Neural progenitor cell (in vitro differentiated cells): ENCODE measurements around the gene PSMD9. TPM values are rescaled to one million over a fixed set of nuclear protein-coding genes. Genes with fewer than 3 reads are reported as not detected.

ENCODE experiments used
- DNase-seq: peaks from one replicate; pipeline ENCODE4 v3.0.0-alpha.2; 2016; ENCODE audit warnings: low spot score
- H2AFZ ChIP-seq: fragments of 200-600 bp; sonication (generic); replicated peaks from 2 replicates; pipeline ENCODE4 v1.6.1; 2016; ENCODE audit warnings: antibody characterized with exemption
- H3F3A ChIP-seq: fragments of 200-600 bp; sonication (generic); 2 replicates; pipeline ENCODE4 v1.6.1; 2016; ENCODE audit warnings: antibody characterized with exemption, low read depth
- H3K27ac ChIP-seq: fragments of 200-600 bp; sonication (generic); 2 replicates; pipeline ENCODE4 v1.5.1; 2016; ENCODE audit warnings: mild to moderate bottlenecking
- H3K27me3 ChIP-seq: fragments of 200-600 bp; sonication (generic); 2 replicates; pipeline ENCODE4 v1.6.1; 2016; ENCODE audit warnings: mild to moderate bottlenecking, moderate library complexity
- H3K36me3 ChIP-seq: fragments of 200-600 bp; sonication (generic); 2 replicates; pipeline ENCODE4 v1.5.1; 2016
- H3K4me1 ChIP-seq: fragments of 200-600 bp; sonication (generic); 2 replicates; pipeline ENCODE4 v1.6.1; 2016; ENCODE audit warnings: mixed run types
- H3K4me2 ChIP-seq: fragments of 200-600 bp; sonication (generic); 2 replicates; pipeline ENCODE4 v1.6.1; 2016
- H3K4me3 ChIP-seq: fragments of 200-600 bp; sonication (generic); 2 replicates; pipeline ENCODE4 v1.5.1; 2016
- H3K79me2 ChIP-seq: fragments of 200-600 bp; sonication (generic); 2 replicates; pipeline ENCODE4 v1.6.1; 2016; ENCODE audit warnings: low read depth
- H3K9ac ChIP-seq: fragments of 200-600 bp; sonication (generic); 2 replicates; pipeline ENCODE4 v1.6.1; 2016
- H3K9me3 ChIP-seq: fragments of 200-600 bp; sonication (generic); 2 replicates; pipeline ENCODE4 v1.5.1; 2016; ENCODE audit warnings: low read depth
- H4K20me1 ChIP-seq: fragments of 200-600 bp; sonication (generic); 2 replicates; pipeline ENCODE4 v1.6.1; 2016; ENCODE audit warnings: low read depth
- H3K27ac Mint-ChIP-seq: 3 replicates; pipeline ENCODE4 v1.8.0; 2021; ENCODE audit warnings: mixed read lengths
- H3K27me3 Mint-ChIP-seq: 2 replicates; pipeline ENCODE4 v1.8.0; 2022; ENCODE audit warnings: low read depth, mild to moderate bottlenecking, inconsistent platforms, moderate library complexity, mixed read lengths; ENCODE audit not compliant: insufficient read depth
- H3K36me3 Mint-ChIP-seq: 3 replicates; pipeline ENCODE4 v1.8.0; 2021; ENCODE audit warnings: mixed read lengths
- H3K4me1 Mint-ChIP-seq: 3 replicates; pipeline ENCODE4 v1.8.0; 2021; ENCODE audit warnings: mixed read lengths
- H3K4me3 Mint-ChIP-seq: 3 replicates; pipeline ENCODE4 v1.8.0; 2021; ENCODE audit warnings: mild to moderate bottlenecking, moderate library complexity, mixed read lengths
- H3K9me3 Mint-ChIP-seq: 3 replicates; pipeline ENCODE4 v1.8.0; 2020; ENCODE audit warnings: mixed read lengths
- EZH2 ChIP-seq: fragments of 200-600 bp; sonication (generic); IDR thresholded peaks from 2 replicates; pipeline ENCODE4 v1.6.1; 2017; ENCODE audit warnings: antibody characterized with exemption, mild to moderate bottlenecking, moderate library complexity
- EZH2phosphoT487 ChIP-seq: fragments of 200-600 bp; sonication (generic); IDR thresholded peaks from 2 replicates; pipeline ENCODE4 v1.6.1; 2017; ENCODE audit warnings: antibody characterized with exemption
- total RNA-seq: library from RNA; depleted of rRNA; stranded (reverse); fragments of >200 nt; gene quantifications from 2 replicates; pipeline ENCODE4 v1.2.3, GENCODE V29; 2015; ENCODE audit warnings: low replicate concordance
- TF ChIP-seq, protein P1 (sequence below): fragments of 200-600 bp; sonication (generic); IDR thresholded peaks from 2 replicates; pipeline ENCODE4 v1.5.1; 2017; ENCODE audit warnings: antibody characterized with exemption, mild to moderate bottlenecking

Gene PSMD9
- total RNA-seq, 1 donor from 2014 or later, result 60.9 TPM

GRCh38 chr12:121937654-121938053, 49.1 kb downstream of the PSMD9 start:
- H3K4me3 Mint-ChIP-seq, result no peak overlapping the region
- Histone ChIP-seq H3K9me3 (no peaks in the 10 kb centered on the region), H3K27me3 (no peaks in the 10 kb centered on the region), H3K27ac (no peak overlapping the region), H3K4me3 (no peak overlapping the region), H3K79me2 (no peaks in the 10 kb centered on the region), H3K4me1 (peaks cover 7% of the 10 kb centered on the region), H4K20me1 (no peaks in the 10 kb centered on the region), H2AFZ (no peak overlapping the region), H3F3A (peaks cover 5% of the 10 kb centered on the region), H3K9ac (no peak overlapping the region), H3K36me3 (no peaks in the 10 kb centered on the region), H3K4me2 (no peak overlapping the region)
- TF ChIP-seq EZH2 (no peak), EZH2phosphoT487 (no peak)
- TF ChIP-seq, protein P1, sequence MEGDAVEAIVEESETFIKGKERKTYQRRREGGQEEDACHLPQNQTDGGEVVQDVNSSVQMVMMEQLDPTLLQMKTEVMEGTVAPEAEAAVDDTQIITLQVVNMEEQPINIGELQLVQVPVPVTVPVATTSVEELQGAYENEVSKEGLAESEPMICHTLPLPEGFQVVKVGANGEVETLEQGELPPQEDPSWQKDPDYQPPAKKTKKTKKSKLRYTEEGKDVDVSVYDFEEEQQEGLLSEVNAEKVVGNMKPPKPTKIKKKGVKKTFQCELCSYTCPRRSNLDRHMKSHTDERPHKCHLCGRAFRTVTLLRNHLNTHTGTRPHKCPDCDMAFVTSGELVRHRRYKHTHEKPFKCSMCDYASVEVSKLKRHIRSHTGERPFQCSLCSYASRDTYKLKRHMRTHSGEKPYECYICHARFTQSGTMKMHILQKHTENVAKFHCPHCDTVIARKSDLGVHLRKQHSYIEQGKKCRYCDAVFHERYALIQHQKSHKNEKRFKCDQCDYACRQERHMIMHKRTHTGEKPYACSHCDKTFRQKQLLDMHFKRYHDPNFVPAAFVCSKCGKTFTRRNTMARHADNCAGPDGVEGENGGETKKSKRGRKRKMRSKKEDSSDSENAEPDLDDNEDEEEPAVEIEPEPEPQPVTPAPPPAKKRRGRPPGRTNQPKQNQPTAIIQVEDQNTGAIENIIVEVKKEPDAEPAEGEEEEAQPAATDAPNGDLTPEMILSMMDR, result no peak
- H3K4me1 Mint-ChIP-seq, result peaks cover 5% of the 10 kb centered on the region
- peaks cover 13% of the 10 kb centered on the region for H3K36me3 Mint-ChIP-seq
- H3K27ac Mint-ChIP-seq, result no peak overlapping the region
- peaks cover 6% of the 10 kb centered on the region for H3K27me3 Mint-ChIP-seq
- H3K9me3 Mint-ChIP-seq, result peaks cover 4% of the 10 kb centered on the region
- DNase-seq, result no peak

DNA sequence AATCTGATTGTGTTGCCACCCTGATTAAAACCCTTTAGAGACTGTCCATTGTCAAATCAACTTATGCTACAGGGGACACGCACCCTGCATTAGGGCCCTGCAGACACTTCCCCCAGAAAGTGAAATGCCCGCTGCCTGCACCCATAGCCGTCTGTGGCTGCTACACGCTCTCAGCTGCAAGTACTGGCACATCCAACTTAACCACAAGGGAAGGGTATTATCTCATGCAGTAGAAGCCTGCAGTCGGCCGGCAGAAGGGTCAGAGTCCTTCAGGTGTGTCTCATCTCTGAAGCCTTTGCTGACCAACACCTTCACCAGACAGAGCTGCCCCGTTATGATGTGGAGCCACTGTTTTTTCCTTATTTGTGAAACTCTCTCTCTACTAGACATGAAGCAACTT, 50.6 kb downstream of the PSMD9 start:
- no peaks in the 10 kb centered on the region for H3K27me3 ChIP-seq
- no peak for DNase-seq
- H3K9ac ChIP-seq, result no peak overlapping the region
- H3K79me2 ChIP-seq, result no peaks in the 10 kb centered on the region
- no peak overlapping the region for H3K27ac ChIP-seq
- no peaks in the 10 kb centered on the region for H3K9me3 ChIP-seq
- Mint-ChIP-seq H3K36me3 (peaks cover 13% of the 10 kb centered on the region), H3K4me1 (no peaks in the 10 kb centered on the region), H3K27ac (no peak overlapping the region), H3K27me3 (peaks cover 6% of the 10 kb centered on the region), H3K4me3 (no peak overlapping the region), H3K9me3 (peaks cover 4% of the 10 kb centered on the region)
- TF ChIP-seq EZH2phosphoT487 (no peak), EZH2 (no peak)
- TF ChIP-seq, protein P1, result no peak
- H3K36me3 ChIP-seq, result no peaks in the 10 kb centered on the region
- no peaks in the 10 kb centered on the region for H4K20me1 ChIP-seq
- H2AFZ ChIP-seq, result no peak overlapping the region
- no peak overlapping the region for H3K4me2 ChIP-seq
- H3F3A ChIP-seq, result no peaks in the 10 kb centered on the region
- H3K4me3 ChIP-seq, result no peak overlapping the region
- H3K4me1 ChIP-seq, result no peaks in the 10 kb centered on the region

- Histone ChIP-seq H3K9me3 (no peaks in the 10 kb centered on the region), H3K27me3 (no peaks in the 10 kb centered on the region), H3K27ac (no peak overlapping the region), H2AFZ (peak overlapping the region; percentile 44), H3K4me1 (no peaks in the 10 kb centered on the region), H4K20me1 (no peaks in the 10 kb centered on the region), H3K79me2 (no peaks in the 10 kb centered on the region), H3K36me3 (no peaks in the 10 kb centered on the region), H3K4me3 (no peak overlapping the region), H3K9ac (no peak overlapping the region), H3F3A (no peaks in the 10 kb centered on the region), H3K4me2 (no peak overlapping the region)
- H3K4me1 Mint-ChIP-seq, result no peaks in the 10 kb centered on the region
- H3K36me3 Mint-ChIP-seq, result peaks cover 16% of the 10 kb centered on the region
- peaks cover 4% of the 10 kb centered on the region for H3K9me3 Mint-ChIP-seq
- H3K4me3 Mint-ChIP-seq, result no peak overlapping the region
- H3K27me3 Mint-ChIP-seq, result peaks cover 2% of the 10 kb centered on the region
- no peak overlapping the region for H3K27ac Mint-ChIP-seq
- TF ChIP-seq EZH2 (no peak), EZH2phosphoT487 (no peak)
- TF ChIP-seq, protein P1, result no peak
- no peak for DNase-seq
These were observed 51.6 kb downstream of the PSMD9 start for GRCh38 chr12:121939992-121940766.
